ENCODE results near the gene ACVR2A. TPM values are rescaled to one million over a fixed set of nuclear protein-coding genes. Genes with fewer than 3 reads are reported as not detected.
A peak's percentile ranks its signal among the peaks of the same experiment; 100 is the strongest.

ACVR2A gene
- total RNA-seq, 1 donor from 2014 or later = 41.7 TPM

- DNase-seq = peak; percentile 49
These were observed 81.1 kb downstream of the ACVR2A start for GRCh38 chr2:147925886-147926285.

- no peak for DNase-seq
These were observed 82.3 kb downstream of the ACVR2A start for GRCh38 chr2:147927053-147927588.

- no peak for DNase-seq
These were observed 89.1 kb downstream of the ACVR2A start for GRCh38 chr2:147933931-147934330.

GRCh38 chr2:147934881-147935620, 90.2 kb downstream of the ACVR2A start:
- no peak for DNase-seq

- DNase-seq = peak; percentile 60
These were observed 93.0 kb downstream of the ACVR2A start for GRCh38 chr2:147937744-147938349.

- DNase-seq = no peak
These were observed 94.5 kb downstream of the ACVR2A start for GRCh38 chr2:147939313-147939712.

GRCh38 chr2:147945660-147946059, 100.8 kb downstream of the ACVR2A start:
- DNase-seq = peak; percentile 34

- DNase-seq = no peak
These were observed 107.3 kb downstream of the ACVR2A start for GRCh38 chr2:147952118-147952517.

GRCh38 chr2:147968571-147968970, 123.7 kb downstream of the ACVR2A start:
- DNase-seq = no peak

- no peak for DNase-seq
These were observed 131.3 kb downstream of the ACVR2A start for GRCh38 chr2:147976102-147976501.

GRCh38 chr2:147977679-147978078, 132.8 kb downstream of the ACVR2A start:
- DNase-seq = no peak

Small RNA genes lying within 50 kb of the gene (small RNA-seq; reads per million reads assigned to genes)
- not detected for gene RNU6-1275P (ENCODE audit: low replicate concordance)

Other genes starting within 250 kb of the ACVR2A start
- 91.0 TPM for gene ORC4, start 175.7 kb downstream of the ACVR2A start, total RNA-seq
- 50.2 TPM for gene MBD5, start 176.1 kb downstream of the ACVR2A start, total RNA-seq

All from tongue (tissue), 3 donors.